Lower leg skin (tissue), 3 donors: ENCODE results near the gene MYO1E.

Experiments used
- POLR2A ChIP-seq, 2 donors: fragments of 450-650 bp; IDR thresholded peaks; one replicate each; pipeline ENCODE4 v1.6.1; 2016 to 2017; ENCODE audit warnings: antibody characterized with exemption in 2 of 2, mild to moderate bottlenecking in 1 of 2, moderate library complexity in 1 of 2
- TF ChIP-seq, protein P1 (sequence below), 3 donors: fragments of 450-650 bp; IDR thresholded peaks; one replicate each; pipeline ENCODE4 v1.5.1; 2016; ENCODE audit warnings: antibody characterized with exemption in 3 of 3, mild to moderate bottlenecking in 3 of 3, moderate library complexity in 2 of 3

DNA sequence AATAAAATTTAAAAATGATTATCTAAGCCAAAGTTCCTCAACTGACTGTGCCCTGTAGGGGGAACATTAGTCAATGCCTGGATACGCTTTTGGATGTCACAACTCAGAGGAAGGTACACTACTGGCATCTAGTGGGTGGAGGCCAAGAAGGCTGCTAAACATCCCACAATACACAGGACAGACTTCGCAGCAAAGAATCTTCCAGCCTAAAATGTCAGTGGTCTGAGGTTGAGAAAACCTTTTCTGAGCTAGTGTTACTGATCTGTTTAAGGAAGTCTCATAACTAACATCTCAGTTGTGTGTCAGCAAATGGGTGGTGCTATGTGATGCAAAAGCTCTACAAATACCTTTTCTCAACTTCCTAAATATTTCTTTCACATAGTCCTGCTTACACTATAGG lies 186.9 kb downstream of the MYO1E start:
- TF ChIP-seq, protein P1, sequence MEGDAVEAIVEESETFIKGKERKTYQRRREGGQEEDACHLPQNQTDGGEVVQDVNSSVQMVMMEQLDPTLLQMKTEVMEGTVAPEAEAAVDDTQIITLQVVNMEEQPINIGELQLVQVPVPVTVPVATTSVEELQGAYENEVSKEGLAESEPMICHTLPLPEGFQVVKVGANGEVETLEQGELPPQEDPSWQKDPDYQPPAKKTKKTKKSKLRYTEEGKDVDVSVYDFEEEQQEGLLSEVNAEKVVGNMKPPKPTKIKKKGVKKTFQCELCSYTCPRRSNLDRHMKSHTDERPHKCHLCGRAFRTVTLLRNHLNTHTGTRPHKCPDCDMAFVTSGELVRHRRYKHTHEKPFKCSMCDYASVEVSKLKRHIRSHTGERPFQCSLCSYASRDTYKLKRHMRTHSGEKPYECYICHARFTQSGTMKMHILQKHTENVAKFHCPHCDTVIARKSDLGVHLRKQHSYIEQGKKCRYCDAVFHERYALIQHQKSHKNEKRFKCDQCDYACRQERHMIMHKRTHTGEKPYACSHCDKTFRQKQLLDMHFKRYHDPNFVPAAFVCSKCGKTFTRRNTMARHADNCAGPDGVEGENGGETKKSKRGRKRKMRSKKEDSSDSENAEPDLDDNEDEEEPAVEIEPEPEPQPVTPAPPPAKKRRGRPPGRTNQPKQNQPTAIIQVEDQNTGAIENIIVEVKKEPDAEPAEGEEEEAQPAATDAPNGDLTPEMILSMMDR (IDR thresholded peaks at IDR 0.05): no peak
- TF ChIP-seq POLR2A (IDR thresholded peaks at IDR 0.05): no peak
